PFSK-1 (cell line): ENCODE data around the gene ZBTB1.

ENCODE experiments used
- FOXP2 ChIP-seq: optimal IDR thresholded peaks from 2 replicates; pipeline ENCODE3; 2011; ENCODE audit warnings: borderline replicate concordance, control low read depth, inconsistent platforms; ENCODE audit not compliant: insufficient read depth; ENCODE audit errors: extremely low read length, extremely low read depth
- POLR2AphosphoS5 ChIP-seq: IDR thresholded peaks from 2 replicates; pipeline ENCODE4 v1.6.1; 2012; ENCODE audit warnings: low read depth, mild to moderate bottlenecking, control low read depth, low read length, moderate library complexity
- SIN3A ChIP-seq: IDR thresholded peaks from 2 replicates; pipeline ENCODE4 v1.6.1; 2012; ENCODE audit warnings: mild to moderate bottlenecking, low read length, moderate library complexity, borderline replicate concordance; ENCODE audit not compliant: insufficient read depth
- TAF1 ChIP-seq: IDR thresholded peaks from 2 replicates; pipeline ENCODE4 v1.6.1; 2012; ENCODE audit warnings: low read length, control low read depth, borderline replicate concordance; ENCODE audit not compliant: insufficient read depth
- TF ChIP-seq, protein P1 (sequence below), 2 experiments: IDR thresholded peaks; 2 replicates each; pipeline versions ENCODE4 v1.6.1 to v1.8.0; 2011 to 2012; ENCODE audit warnings: low read depth in 2 of 2, low read length in 2 of 2, control low read depth in 1 of 2, inconsistent platforms in 1 of 2, mild to moderate bottlenecking in 1 of 2, moderate library complexity in 1 of 2; ENCODE audit not compliant: insufficient read depth in 1 of 2

The ZBTB1 gene

DNA sequence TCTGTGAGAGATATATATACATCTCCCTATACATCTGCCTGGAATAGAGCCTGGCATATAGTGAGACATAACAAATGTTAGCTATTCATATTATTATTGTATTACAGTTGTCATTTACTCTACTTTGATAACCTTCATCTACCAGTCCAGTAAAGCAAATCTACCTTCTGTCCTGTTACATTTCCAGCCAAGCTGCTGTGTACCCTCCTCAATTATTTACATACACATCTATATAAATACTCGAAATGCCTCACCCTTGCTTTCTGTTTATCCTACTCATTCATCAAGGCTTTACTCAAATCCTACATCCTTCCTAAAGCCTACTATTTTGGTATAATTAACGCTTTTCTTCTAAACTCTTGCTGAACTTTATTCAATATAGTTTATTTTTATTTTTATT is 8.7 kb downstream of the ZBTB1 start:
- no peak for TF ChIP-seq FOXP2
- TF ChIP-seq POLR2AphosphoS5: no peak
- no peak for TF ChIP-seq SIN3A
- TF ChIP-seq, protein P1, sequence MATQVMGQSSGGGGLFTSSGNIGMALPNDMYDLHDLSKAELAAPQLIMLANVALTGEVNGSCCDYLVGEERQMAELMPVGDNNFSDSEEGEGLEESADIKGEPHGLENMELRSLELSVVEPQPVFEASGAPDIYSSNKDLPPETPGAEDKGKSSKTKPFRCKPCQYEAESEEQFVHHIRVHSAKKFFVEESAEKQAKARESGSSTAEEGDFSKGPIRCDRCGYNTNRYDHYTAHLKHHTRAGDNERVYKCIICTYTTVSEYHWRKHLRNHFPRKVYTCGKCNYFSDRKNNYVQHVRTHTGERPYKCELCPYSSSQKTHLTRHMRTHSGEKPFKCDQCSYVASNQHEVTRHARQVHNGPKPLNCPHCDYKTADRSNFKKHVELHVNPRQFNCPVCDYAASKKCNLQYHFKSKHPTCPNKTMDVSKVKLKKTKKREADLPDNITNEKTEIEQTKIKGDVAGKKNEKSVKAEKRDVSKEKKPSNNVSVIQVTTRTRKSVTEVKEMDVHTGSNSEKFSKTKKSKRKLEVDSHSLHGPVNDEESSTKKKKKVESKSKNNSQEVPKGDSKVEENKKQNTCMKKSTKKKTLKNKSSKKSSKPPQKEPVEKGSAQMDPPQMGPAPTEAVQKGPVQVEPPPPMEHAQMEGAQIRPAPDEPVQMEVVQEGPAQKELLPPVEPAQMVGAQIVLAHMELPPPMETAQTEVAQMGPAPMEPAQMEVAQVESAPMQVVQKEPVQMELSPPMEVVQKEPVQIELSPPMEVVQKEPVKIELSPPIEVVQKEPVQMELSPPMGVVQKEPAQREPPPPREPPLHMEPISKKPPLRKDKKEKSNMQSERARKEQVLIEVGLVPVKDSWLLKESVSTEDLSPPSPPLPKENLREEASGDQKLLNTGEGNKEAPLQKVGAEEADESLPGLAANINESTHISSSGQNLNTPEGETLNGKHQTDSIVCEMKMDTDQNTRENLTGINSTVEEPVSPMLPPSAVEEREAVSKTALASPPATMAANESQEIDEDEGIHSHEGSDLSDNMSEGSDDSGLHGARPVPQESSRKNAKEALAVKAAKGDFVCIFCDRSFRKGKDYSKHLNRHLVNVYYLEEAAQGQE (IDR thresholded peaks at IDR 0.05; ENCODE audit: insufficient read depth in 1 of 2, low read depth in 2 of 2, low read length in 2 of 2): no peak
- TF ChIP-seq TAF1: no peak

DNA sequence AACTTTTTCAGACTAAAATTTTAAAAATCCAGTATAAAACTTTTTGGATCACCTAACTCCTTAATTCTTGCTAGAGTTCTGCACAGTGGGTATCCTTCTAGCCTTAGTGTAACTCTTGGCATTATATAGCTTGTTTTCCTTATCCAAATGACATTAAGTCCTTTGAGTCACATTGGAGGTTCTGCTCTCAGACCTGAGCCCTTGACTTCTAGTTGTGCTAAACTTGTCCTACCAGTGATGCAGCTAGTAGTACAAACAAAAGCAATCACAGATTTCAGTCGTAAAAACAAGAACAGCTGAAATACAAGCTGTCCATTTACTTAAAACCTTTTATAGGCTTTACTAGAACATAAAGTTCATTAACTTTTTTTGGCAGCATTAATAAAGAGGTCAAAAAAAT is 10.5 kb downstream of the ZBTB1 start:
- TF ChIP-seq POLR2AphosphoS5: no peak
- TF ChIP-seq TAF1: no peak
- TF ChIP-seq, protein P1 (IDR thresholded peaks at IDR 0.05; ENCODE audit: insufficient read depth in 1 of 2, low read depth in 2 of 2, low read length in 2 of 2): no peak
- TF ChIP-seq FOXP2: no peak
- no peak for TF ChIP-seq SIN3A

DNA sequence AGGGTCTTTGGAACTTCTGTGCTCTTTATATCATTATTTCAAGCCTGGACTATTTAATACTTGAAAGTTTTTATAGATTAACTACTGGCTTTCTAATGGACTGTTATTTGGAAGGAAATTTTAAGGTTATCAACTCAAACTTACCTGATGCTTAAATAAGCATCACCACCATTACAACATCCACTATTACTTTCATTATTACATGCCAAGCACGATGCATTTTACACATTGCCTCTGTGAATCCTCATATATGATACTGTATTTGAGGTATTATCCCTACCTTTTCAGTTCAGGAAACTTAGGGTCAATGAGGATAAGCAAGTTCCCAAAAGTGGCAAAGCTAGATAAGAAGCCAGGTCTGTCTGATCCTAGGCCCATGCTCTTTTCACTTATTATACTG is 12.4 kb downstream of the ZBTB1 start:
- TF ChIP-seq FOXP2 (no peak), POLR2AphosphoS5 (no peak), TAF1 (no peak), SIN3A (no peak)
- TF ChIP-seq, protein P1 (IDR thresholded peaks at IDR 0.05; ENCODE audit: insufficient read depth in 1 of 2, low read depth in 2 of 2, low read length in 2 of 2): no peak

DNA sequence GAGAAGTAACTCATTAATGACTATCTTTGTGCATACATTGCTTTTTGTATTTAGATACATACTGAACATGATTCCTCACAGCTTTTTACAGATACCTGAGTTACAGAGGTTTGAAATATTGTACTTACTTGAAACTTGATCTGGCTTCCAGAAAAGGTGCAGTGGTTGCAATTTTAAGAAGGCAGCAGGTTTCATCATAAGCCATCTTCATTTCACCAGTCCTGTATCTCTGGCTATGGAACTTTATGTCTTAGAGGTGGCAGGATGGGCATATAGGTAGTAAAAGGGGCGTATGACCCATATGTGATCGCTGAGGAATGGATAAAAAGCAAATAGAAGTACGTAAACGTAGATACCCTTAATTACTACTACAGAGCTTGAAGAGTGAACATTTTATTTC is 13.7 kb downstream of the ZBTB1 start:
- no peak for TF ChIP-seq SIN3A
- no peak for TF ChIP-seq POLR2AphosphoS5
- TF ChIP-seq, protein P1 (IDR thresholded peaks at IDR 0.05; ENCODE audit: insufficient read depth in 1 of 2, low read depth in 2 of 2, low read length in 2 of 2): no peak
- no peak for TF ChIP-seq FOXP2
- no peak for TF ChIP-seq TAF1

DNA sequence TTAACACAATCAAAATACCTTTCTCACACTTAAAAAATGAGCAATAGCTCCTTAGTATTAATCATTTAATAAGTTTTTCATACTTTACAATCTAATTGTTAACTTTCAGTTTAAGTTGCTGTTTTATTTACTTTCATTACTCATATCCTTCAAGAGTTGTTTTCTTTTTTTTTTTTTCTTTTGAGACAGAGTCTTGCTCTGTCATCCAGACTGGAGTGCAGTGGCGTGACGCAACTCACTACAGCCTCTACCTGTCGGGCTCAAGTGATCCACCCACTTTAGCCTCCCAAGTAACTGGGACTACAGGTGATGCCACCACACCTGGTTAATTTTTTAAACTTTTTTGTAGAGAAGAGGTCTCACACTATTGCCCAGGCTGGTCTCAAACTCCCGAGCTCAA is 16.1 kb downstream of the ZBTB1 start:
- TF ChIP-seq, protein P1 (IDR thresholded peaks at IDR 0.05; ENCODE audit: insufficient read depth in 1 of 2, low read depth in 2 of 2, low read length in 2 of 2): no peak
- no peak for TF ChIP-seq SIN3A
- no peak for TF ChIP-seq FOXP2
- TF ChIP-seq POLR2AphosphoS5: no peak
- no peak for TF ChIP-seq TAF1
